SIG-M5 (cell line): Measurements from ENCODE around the gene GRIA4.

Source experiments
- DNase-seq: peaks from one replicate; lab custom pipeline; 2025; lab: John Stamatoyannopoulos, UW

GRIA4 gene

DNA sequence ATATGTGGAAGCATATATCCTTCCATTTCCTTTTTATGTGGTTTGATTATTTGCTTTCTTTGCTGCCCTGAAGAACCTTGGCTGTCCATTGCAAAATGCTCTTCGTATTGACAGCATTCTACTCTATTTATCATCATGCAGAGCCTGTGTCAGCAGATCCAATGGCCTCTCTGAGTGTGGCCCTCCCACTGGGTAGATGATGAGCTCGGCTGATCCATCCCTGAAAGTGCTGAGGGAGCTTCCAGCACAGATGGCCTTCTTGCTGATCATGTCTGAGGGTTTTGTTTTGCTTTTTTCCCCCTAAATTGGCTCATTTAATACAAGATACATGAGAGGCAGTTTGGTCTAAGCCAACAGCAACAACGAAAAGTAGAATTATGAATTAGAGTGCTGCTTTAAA is 181.0 kb downstream of the GRIA4 start:
- no peak for DNase-seq

- DNase-seq, result no peak
Observed at GRCh38 chr11:105793092-105793491, 183.2 kb downstream of the GRIA4 start.

DNA sequence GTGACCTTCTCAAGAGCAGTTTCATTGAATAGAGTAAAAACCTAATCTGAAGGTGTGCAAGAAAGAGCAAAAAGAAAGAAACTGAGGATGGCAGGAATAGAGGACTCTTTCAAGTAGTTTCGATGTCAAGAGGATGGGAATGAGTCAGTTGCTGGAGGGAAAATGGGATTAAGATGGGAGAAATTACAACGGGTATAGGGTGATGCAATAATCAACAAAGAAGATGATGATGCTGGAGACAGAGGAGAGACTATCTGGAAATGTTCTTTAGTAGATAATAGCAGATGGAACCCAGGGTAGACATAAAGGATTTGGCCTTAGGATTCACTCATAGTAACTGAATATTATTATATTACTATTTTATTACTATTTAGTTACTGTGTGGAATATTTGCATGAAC is 189.4 kb downstream of the GRIA4 start:
- DNase-seq, result no peak

GRCh38 chr11:105799728-105800462 is 190.0 kb downstream of the GRIA4 start:
- DNase-seq, result no peak

GRCh38 chr11:105802390-105802789 is 192.5 kb downstream of the GRIA4 start:
- DNase-seq, result no peak

DNA sequence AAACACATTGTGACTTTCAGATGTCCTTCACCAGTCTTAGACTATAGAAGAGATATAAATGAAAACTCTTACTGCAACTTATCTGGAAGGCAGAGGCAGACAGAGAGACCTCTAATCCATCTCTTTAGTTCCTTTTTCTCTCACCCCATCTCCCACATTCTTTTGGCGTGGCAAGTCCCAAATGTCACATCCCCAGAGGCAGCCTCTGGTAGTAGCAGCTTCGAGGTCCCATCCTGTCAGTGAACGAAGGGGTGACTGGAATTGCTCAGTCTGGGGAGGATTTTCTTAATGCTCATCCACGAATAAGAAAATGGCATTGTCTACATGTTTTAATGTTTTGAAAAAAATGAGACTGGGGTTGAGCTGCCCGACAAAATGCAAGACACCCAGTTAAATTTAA is 201.4 kb downstream of the GRIA4 start:
- DNase-seq, result no peak

DNA sequence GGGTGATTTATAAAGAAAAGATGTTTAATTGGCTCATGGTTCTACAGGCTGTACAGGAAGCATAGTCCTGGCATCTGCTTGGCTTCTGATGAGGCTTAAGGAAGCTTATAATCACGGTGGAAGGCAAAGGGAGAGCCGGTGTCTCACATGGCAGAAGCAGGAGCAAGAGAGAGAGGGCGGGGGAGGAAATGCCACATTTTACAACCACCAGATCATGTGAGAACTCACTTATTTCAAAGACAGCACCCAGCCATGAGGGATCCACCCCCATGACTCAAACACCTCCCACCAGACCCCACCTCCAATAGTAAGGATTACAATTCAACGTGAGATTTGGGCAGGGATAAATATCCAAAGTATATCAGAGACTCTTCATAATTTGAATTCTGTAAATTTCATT is 211.5 kb downstream of the GRIA4 start:
- DNase-seq, result no peak

- DNase-seq, result no peak
Observed at GRCh38 chr11:105821781-105822180, 211.9 kb downstream of the GRIA4 start.

DNA sequence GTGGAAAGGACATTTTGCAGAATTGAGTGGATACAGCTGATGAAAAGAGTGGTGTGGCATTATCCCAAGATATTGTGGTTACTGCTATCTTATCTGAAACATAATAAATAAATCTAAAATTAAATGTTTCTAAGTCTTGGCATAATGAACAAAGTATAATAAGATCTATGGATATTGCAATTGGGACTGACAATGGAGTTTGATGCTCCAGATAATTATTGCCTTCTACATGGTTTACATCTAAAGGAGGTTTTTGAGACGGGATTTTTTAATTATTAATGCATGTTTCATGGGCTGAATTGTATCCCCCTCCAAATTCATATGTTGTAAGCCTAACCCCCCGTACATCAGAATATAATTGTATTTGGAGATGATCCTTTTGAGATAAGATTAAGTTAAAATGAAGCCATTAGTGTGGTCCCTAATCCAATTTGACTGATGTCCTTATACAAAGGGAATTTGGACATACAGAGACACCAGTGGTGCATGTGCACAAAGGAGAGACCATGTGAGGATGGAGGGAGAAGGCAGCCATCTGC is 213.7 kb downstream of the GRIA4 start:
- DNase-seq, result no peak

GRCh38 chr11:105824457-105825013 is 214.7 kb downstream of the GRIA4 start:
- no peak for DNase-seq

DNA sequence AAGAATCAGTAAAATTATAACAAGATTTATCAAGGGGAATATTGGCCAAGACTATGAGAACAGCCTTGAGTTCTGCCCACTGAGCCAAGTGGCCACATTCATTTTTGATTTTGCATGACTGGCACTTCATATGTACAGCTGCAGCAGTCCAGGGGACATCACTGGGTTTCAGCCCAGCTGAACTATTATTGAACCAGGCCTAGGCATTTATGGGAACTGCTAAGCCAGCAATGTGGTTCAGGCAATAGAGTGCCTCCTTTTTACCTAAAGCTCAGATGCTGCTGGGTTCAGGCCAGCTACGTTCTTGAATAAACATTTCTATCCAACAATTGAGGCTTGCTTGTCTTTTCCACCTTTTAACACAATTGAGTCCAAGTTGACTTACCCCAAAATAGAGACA is 215.3 kb downstream of the GRIA4 start:
- no peak for DNase-seq

DNA sequence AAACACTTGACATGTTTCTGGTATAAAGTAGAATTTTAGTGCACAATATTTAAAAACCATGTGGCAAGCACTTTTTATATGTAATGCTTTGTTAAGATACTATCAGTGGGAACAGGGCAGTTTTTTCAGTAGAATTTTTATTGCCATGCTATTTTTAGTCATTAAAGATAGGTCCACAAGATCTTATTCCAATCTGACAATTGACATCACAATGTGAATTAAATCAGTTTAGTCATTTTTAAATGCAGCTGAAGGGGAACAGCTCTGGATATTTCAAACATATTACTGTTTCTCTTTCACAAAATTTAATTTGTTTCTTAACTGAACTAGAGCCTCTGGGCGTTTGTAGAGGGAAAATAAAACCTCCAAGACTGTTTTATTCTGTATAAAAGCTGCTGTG is 218.0 kb downstream of the GRIA4 start:
- no peak for DNase-seq

DNA sequence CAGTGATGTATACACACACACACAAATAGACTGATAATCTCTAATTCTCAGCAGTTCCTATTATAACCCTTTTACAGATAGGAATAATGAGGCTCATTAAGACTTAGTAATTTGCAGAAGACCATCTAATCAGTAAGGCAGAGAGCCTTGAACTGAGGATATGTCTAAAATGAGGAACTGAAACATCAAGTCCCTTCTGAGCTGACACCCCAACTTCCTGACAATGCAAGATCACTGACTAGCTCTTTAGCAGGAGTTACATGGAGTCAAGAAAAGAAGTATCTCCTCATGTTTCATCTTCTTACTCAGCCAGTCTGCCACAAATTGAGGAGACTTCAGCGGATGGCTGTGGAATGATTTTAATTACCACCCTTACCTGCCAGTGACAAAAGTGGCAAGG is 219.2 kb downstream of the GRIA4 start:
- peak; percentile 15 for DNase-seq

- no peak for DNase-seq
Observed at GRCh38 chr11:105834461-105834860, 224.6 kb downstream of the GRIA4 start.

- no peak for DNase-seq
Observed at GRCh38 chr11:105838668-105839384, 229.0 kb downstream of the GRIA4 start.

GRCh38 chr11:105840391-105840790 is 230.5 kb downstream of the GRIA4 start:
- DNase-seq, result no peak

DNA sequence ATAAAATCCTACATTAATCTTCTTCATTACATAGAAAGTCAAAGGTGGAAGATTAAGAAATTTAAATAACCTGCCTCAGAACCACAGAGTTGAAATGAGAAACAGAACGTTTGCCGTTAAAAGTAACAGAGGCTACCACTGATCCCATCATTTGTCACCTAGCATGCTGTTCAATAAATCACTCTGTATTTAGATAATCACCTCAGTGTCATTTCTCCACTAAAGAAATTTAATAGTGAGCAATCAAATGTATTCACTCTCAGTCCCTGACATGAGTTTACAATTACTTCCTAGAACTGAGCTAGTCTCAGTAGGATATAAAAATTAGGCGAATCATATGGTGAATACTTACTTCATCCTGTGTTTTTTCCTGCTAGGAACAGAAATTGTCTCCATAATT is 242.5 kb downstream of the GRIA4 start:
- DNase-seq, result no peak

DNA sequence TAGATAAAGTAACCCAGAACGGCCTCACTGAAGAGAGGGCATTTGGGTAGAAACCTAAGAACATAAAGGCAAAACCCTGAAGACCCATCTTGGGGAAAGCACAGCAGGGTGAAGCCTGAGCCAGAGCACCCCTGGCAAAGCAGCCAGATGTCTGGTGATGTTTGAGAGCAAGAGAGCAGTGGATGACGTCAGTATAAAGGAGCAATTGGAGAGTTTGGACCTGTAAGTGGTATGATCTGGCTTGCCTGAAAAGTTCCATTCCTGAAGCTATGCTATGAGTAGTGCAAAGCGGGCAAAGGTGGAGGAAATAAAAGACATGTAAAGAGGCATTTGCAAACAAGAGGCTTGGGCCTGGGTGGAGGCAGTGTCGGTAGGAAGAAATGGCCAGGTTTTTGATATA is 244.4 kb downstream of the GRIA4 start:
- DNase-seq, result no peak

GRCh38 chr11:105856954-105857353 is 247.1 kb downstream of the GRIA4 start:
- DNase-seq, result no peak

GRCh38 chr11:105857728-105858127 is 247.9 kb downstream of the GRIA4 start:
- DNase-seq, result no peak

GRCh38 chr11:105858841-105859240 is 249.0 kb downstream of the GRIA4 start:
- DNase-seq, result no peak

DNA sequence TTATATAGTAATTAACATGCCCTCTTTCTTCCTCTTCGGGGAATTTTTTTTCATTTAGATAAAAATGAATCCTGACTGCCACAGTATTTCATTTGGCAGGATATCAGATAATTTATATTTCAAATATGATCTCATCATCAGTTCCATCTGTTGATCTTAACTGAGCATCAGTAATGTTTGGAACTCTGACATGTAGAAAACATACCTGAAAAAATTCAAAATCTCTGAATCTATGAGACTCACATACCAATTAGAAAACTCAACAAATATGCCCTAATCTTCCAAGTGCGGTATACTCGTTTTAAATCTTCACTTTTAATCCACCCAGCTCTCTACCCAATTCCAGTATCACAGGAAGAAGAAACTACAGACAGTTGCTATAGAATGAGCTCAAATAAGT is 250.2 kb downstream of the GRIA4 start:
- no peak for DNase-seq

DNA sequence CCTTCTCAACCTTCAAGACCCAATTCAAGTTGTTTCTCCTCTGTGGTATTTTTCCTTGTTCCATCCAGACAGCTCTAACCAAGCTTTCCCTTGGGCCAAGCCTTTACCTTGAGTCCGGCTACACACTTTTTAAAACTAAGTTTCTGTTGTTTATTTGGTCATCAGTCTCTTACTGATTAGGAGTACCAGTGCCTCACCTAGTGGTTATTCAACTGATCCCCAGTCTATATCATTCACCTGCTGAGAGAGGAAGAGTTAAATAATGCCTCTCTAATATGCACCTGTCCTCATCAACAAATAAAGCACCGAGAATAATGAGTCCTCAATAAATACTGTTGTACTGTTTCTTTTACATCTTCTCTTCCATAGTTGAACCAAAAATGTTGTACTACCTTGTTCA is 251.4 kb downstream of the GRIA4 start:
- DNase-seq, result no peak
